ENCODE results near the gene HK1. TPM values are rescaled to one million over a fixed set of nuclear protein-coding genes. Genes with fewer than 3 reads are reported as not detected.

Gene HK1
- total RNA-seq, 1 experiment from 2014 or later, result 98.8 TPM

DNA sequence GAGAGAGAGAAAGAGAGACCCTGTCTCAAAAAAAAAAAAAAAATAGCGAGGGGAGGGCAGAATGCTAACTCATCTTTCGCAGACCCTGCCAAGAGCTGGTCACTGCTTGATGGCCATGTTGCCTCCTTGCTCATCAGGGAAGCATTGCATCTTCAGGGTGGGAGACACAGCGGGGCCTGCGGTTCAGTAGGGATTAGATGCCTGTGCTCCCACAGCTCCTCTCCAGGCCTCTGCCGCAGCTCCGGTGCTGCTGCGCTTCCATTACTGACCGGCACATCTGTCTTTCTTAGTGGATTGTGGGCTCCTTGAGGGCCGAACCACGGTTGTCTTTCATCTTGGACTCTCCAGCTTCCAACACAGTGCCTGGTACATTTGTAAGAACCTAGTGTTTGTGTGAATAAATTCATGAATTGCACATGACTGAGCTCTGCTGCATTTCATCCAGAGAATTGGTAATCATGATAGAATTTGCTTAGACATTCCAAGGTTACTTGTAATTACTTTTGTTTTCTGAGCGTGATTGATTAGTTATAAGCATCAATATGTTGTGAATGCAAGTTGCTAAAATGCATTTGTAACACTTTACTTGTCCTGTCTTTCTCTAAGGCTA is 16.8 kb downstream of the HK1 start:
- Histone ChIP-seq H2BK12ac (ENCODE audit: insufficient read length, low read depth, low read length) (no peak overlapping the region), H3K27me3 (ENCODE audit: insufficient read depth, low read length) (no peaks in the 10 kb centered on the region), H2BK15ac (ENCODE audit: low read depth, low read length) (no peak overlapping the region), H3K4me2 (ENCODE audit: insufficient read depth, insufficient read length, low read length) (no peak overlapping the region), H3K9ac (ENCODE audit: extremely low read depth, insufficient read length, low read length) (no peak overlapping the region), H3K79me1 (ENCODE audit: insufficient read depth, low read depth, low read length, poor library complexity, severe bottlenecking) (no peaks in the 10 kb centered on the region), H2BK5ac (ENCODE audit: insufficient read length, low read length) (no peak overlapping the region), H4K91ac (ENCODE audit: insufficient read length, low read depth, low read length) (no peak overlapping the region), H4K20me1 (ENCODE audit: control insufficient read depth, insufficient read depth, insufficient read length) (no peaks in the 10 kb centered on the region), H2AFZ (ENCODE audit: low read length) (no peak overlapping the region), H2BK120ac (ENCODE audit: low read depth, low read length, poor library complexity, severe bottlenecking) (no peak overlapping the region), H3K9me3 (ENCODE audit: control insufficient read depth, low read depth, low read length) (no peaks in the 10 kb centered on the region), H2BK20ac (ENCODE audit: low read depth, low read length, poor library complexity, severe bottlenecking) (no peak overlapping the region), H3K4me1 (ENCODE audit: insufficient read depth, low read length) (no peaks in the 10 kb centered on the region), H2AK5ac (ENCODE audit: insufficient read length, low read length) (no peak overlapping the region), H4K8ac (replicated peaks; ENCODE audit: insufficient read length, low read depth, low read length) (no peak overlapping the region), H3K4ac (ENCODE audit: low read depth, low read length) (no peak overlapping the region), H3K23ac (ENCODE audit: insufficient read length, low read depth, low read length) (no peak overlapping the region), H3T11ph (ENCODE audit: low read length) (no peak overlapping the region), H3K23me2 (ENCODE audit: insufficient read length, low read depth, low read length, poor library complexity, severe bottlenecking) (no peaks in the 10 kb centered on the region), H3K18ac (ENCODE audit: insufficient read length, low read depth, low read length) (no peak overlapping the region), H3K79me2 (ENCODE audit: insufficient read depth, low read length) (no peaks in the 10 kb centered on the region), H3K14ac (ENCODE audit: insufficient read depth, low read length) (no peak overlapping the region), H3K27ac (ENCODE audit: insufficient read length, low read depth, low read length) (no peak overlapping the region), H4K5ac (ENCODE audit: insufficient read length, low read depth, low read length) (no peak overlapping the region), H3K56ac (ENCODE audit: insufficient read length, low read depth, low read length) (no peak overlapping the region)
- TF ChIP-seq, protein P1, sequence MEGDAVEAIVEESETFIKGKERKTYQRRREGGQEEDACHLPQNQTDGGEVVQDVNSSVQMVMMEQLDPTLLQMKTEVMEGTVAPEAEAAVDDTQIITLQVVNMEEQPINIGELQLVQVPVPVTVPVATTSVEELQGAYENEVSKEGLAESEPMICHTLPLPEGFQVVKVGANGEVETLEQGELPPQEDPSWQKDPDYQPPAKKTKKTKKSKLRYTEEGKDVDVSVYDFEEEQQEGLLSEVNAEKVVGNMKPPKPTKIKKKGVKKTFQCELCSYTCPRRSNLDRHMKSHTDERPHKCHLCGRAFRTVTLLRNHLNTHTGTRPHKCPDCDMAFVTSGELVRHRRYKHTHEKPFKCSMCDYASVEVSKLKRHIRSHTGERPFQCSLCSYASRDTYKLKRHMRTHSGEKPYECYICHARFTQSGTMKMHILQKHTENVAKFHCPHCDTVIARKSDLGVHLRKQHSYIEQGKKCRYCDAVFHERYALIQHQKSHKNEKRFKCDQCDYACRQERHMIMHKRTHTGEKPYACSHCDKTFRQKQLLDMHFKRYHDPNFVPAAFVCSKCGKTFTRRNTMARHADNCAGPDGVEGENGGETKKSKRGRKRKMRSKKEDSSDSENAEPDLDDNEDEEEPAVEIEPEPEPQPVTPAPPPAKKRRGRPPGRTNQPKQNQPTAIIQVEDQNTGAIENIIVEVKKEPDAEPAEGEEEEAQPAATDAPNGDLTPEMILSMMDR (conservative IDR thresholded peaks at IDR 0.05), result no peak
- no peaks in the 10 kb centered on the region for H3K36me3 Mint-ChIP-seq (ENCODE audit: insufficient read depth in 1 of 3, low read depth in 3 of 3)
- DNase-seq, result no peak
- no peaks in the 10 kb centered on the region for H3K9me3 Mint-ChIP-seq
- peak overlapping the region in 1 of 3 experiments; percentile 84; a peak in 1 of 7 replicates for H3K27ac Mint-ChIP-seq
- H3K27me3 Mint-ChIP-seq (ENCODE audit: low read depth), result peaks cover 3% of the 10 kb centered on the region; the same call in 1 of the 2 replicates
- WGBS (ENCODE audit: extremely low coverage, insufficient read length, low lambda C conversion rate), result no CpG with 5 or more reads among the region's 11 CpGs
- peaks cover 7 to 10% of the 10 kb centered on the region in 2 experiments for H3K4me1 Mint-ChIP-seq
- no peak overlapping the region for H3K4me3 Mint-ChIP-seq

Measured in H9 (cell line).